ENCODE measurements around the gene COL11A2. TPM values are rescaled to one million over a fixed set of nuclear protein-coding genes. Genes with fewer than 3 reads are reported as not detected.

The COL11A2 gene
- total RNA-seq, 5 donors from 2014 or later (not counting 1 experiment from before 2014, with no cell fraction given), result 1.3 to 9.7 (median 2.7) TPM

Other genes starting within 250 kb of the COL11A2 start
- gene HLA-DMA, start 239.4 kb downstream of the COL11A2 start, total RNA-seq, result 10 to 100 TPM; 22.3 to 37.8 (median 27.5) TPM
- gene BRD2, start 223.9 kb downstream of the COL11A2 start, total RNA-seq, result 100 to 1,000 TPM; 320 to 383 (median 358) TPM
- 10 to 100 TPM in 3 of 5 donors, 1 to 10 TPM in 2; 6.1 to 17.0 (median 13.4) TPM for gene HLA-DOA, start 182.9 kb downstream of the COL11A2 start, total RNA-seq
- gene HLA-DPA1, start 118.8 kb downstream of the COL11A2 start, total RNA-seq, result 10 to 100 TPM; 29.6 to 68.4 (median 35.9) TPM
- 10 to 100 TPM; 41.2 to 78.9 (median 58.4) TPM for gene HLA-DPB1, start 116.5 kb downstream of the COL11A2 start, total RNA-seq
- gene RXRB, start 8.2 kb upstream of the COL11A2 start, total RNA-seq, result 100 to 1,000 TPM in 2 of 5 donors, 10 to 100 TPM in 3; 65.5 to 104 (median 96.4) TPM
- 10 to 100 TPM; 19.1 to 44.0 (median 41.3) TPM for gene SLC39A7, start 8.4 kb upstream of the COL11A2 start, total RNA-seq
- 10 to 100 TPM; 13.9 to 27.7 (median 24.4) TPM for gene HSD17B8, start 12.2 kb upstream of the COL11A2 start, total RNA-seq
- 10 to 100 TPM; 37.7 to 43.8 (median 42.6) TPM for gene RING1, start 16.0 kb upstream of the COL11A2 start, total RNA-seq
- gene VPS52, start 79.4 kb upstream of the COL11A2 start, total RNA-seq, result 100 to 1,000 TPM in 1 of 5 donors, 10 to 100 TPM in 4; 81.4 to 100 (median 87.6) TPM
- gene RPS18, start 79.6 kb upstream of the COL11A2 start, total RNA-seq, result 1,000 to 10,000 TPM; 3,249 to 4,871 (median 4,590) TPM
- 10 to 100 TPM; 12.2 to 47.2 (median 40.4) TPM for gene B3GALT4, start 84.7 kb upstream of the COL11A2 start, total RNA-seq
- gene WDR46, start 96.8 kb upstream of the COL11A2 start, total RNA-seq, result 10 to 100 TPM; 38.3 to 74.4 (median 60.4) TPM
- 10 to 100 TPM; 16.1 to 51.4 (median 40.5) TPM for gene PFDN6, start 97.1 kb upstream of the COL11A2 start, total RNA-seq
- 10 to 100 TPM; 55.9 to 72.0 (median 66.0) TPM for gene RGL2, start 106.5 kb upstream of the COL11A2 start, total RNA-seq
- gene TAPBP, start 121.6 kb upstream of the COL11A2 start, total RNA-seq, result 100 to 1,000 TPM; 224 to 271 (median 254) TPM
- 10 to 100 TPM; 17.6 to 32.0 (median 26.3) TPM for gene ZBTB22, start 125.3 kb upstream of the COL11A2 start, total RNA-seq
- gene DAXX, start 130.5 kb upstream of the COL11A2 start, total RNA-seq, result 10 to 100 TPM; 36.3 to 91.4 (median 87.7) TPM
- 1 to 10 TPM; 1.1 to 2.9 (median 1.8) TPM for gene KIFC1, start 199.4 kb upstream of the COL11A2 start, total RNA-seq
- 100 to 1,000 TPM; 169 to 372 (median 175) TPM for gene PHF1, start 218.5 kb upstream of the COL11A2 start, total RNA-seq
- 100 to 1,000 TPM; 169 to 184 (median 176) TPM for gene CUTA, start 225.6 kb upstream of the COL11A2 start, total RNA-seq
- 100 to 1,000 TPM in 1 of 5 donors, 10 to 100 TPM in 4; 51.2 to 111 (median 64.5) TPM for gene SYNGAP1, start 227.6 kb upstream of the COL11A2 start, total RNA-seq

All from T-cell (primary cell).